HepG2 (cell line): Measurements from ENCODE around the gene TOM1L1. TPM values are rescaled to one million over a fixed set of nuclear protein-coding genes. Genes with fewer than 3 reads are reported as not detected.
A peak's percentile ranks its signal among the peaks of the same experiment; 100 is the strongest.

ENCODE experiments used
- DNMT3B ChIP-seq: conservative IDR thresholded peaks from 2 replicates; pipeline ENCODE4 v1.6.1; 2016; ENCODE audit warnings: missing biosample characterization, control low read depth
- EEA1 ChIP-seq: sonication (generic); formaldehyde crosslinking; IDR thresholded peaks from 2 replicates; pipeline ENCODE4 v1.5.1; 2020; ENCODE audit warnings: mild to moderate bottlenecking, missing genetic modification reagents, borderline replicate concordance
- FIP1L1 ChIP-seq: fragments of 200-400 bp; formaldehyde crosslinking; IDR thresholded peaks from 2 replicates; pipeline ENCODE4 v1.6.1; 2018; ENCODE audit warnings: low read depth, mild to moderate bottlenecking, low read length, moderate library complexity, borderline replicate concordance; ENCODE audit not compliant: insufficient read depth
- FOXK1 ChIP-seq: sonication (generic); formaldehyde crosslinking; IDR thresholded peaks from 2 replicates; pipeline ENCODE4 v1.4.0; 2020; ENCODE audit warnings: low read depth, missing genetic modification reagents, borderline replicate concordance
- HDAC2 ChIP-seq: sonication (generic); formaldehyde crosslinking; IDR thresholded peaks from 2 replicates; pipeline ENCODE4 v1.4.0; 2020; ENCODE audit warnings: missing genetic modification reagents
- HOXA7 ChIP-seq: sonication (generic); formaldehyde crosslinking; IDR thresholded peaks from 2 replicates; pipeline ENCODE4 v1.8.1; 2022; ENCODE audit warnings: mild to moderate bottlenecking, missing genetic modification reagents, moderate library complexity
- LBX2 ChIP-seq: sonication (generic); formaldehyde crosslinking; IDR thresholded peaks from 2 replicates; pipeline ENCODE4 v1.5.0; 2020; ENCODE audit warnings: missing genetic modification reagents, mild to moderate bottlenecking, borderline replicate concordance
- MLX ChIP-seq: IDR thresholded peaks from 2 replicates; pipeline ENCODE4 v1.6.1; 2016
- NR2F2 ChIP-seq: IDR thresholded peaks from 2 replicates; pipeline ENCODE4 v1.6.1; 2012; ENCODE audit warnings: low read depth, inconsistent platforms, borderline replicate concordance
- PAWR ChIP-seq: sonication (generic); formaldehyde crosslinking; IDR thresholded peaks from 2 replicates; pipeline ENCODE4 v1.4.0; 2020; ENCODE audit warnings: missing genetic modification reagents, mild to moderate bottlenecking, borderline replicate concordance
- PHB2 ChIP-seq: fragments of 450-650 bp; IDR thresholded peaks from 2 replicates; pipeline ENCODE4 v1.6.1; 2018; ENCODE audit not compliant: partially characterized antibody
- POLR2G ChIP-seq: fragments of 200-400 bp; formaldehyde crosslinking; IDR thresholded peaks from 2 replicates; pipeline ENCODE4 v1.6.1; 2018; ENCODE audit warnings: mild to moderate bottlenecking, low read depth, low read length, moderate library complexity
- SIX1 ChIP-seq: sonication (generic); formaldehyde crosslinking; IDR thresholded peaks from 2 replicates; pipeline ENCODE4 v1.4.0; 2020; ENCODE audit warnings: missing genetic modification reagents, borderline replicate concordance
- SMAD9 ChIP-seq: sonication (generic); formaldehyde crosslinking; IDR thresholded peaks from 2 replicates; pipeline ENCODE4 v1.5.1; 2020; ENCODE audit warnings: mild to moderate bottlenecking, missing genetic modification reagents
- ZBTB46 ChIP-seq: sonication (generic); formaldehyde crosslinking; IDR thresholded peaks from 2 replicates; pipeline ENCODE4 v1.4.0; 2020; ENCODE audit warnings: mild to moderate bottlenecking, missing genetic modification reagents, borderline replicate concordance
- ZFP91 ChIP-seq: sonication (generic); formaldehyde crosslinking; IDR thresholded peaks from 2 replicates; pipeline ENCODE4 v1.9.0; 2022; ENCODE audit warnings: missing genetic modification reagents, mild to moderate bottlenecking, borderline replicate concordance
- ZNF574 ChIP-seq: sonication (generic); formaldehyde crosslinking; IDR thresholded peaks from 2 replicates; pipeline ENCODE4 v1.4.0; 2020; ENCODE audit warnings: missing genetic modification reagents
- ZNF597 ChIP-seq: sonication (generic); formaldehyde crosslinking; IDR thresholded peaks from 2 replicates; pipeline ENCODE4 v1.5.0; 2020; ENCODE audit warnings: missing genetic modification reagents
- ZNF704 ChIP-seq: sonication (generic); formaldehyde crosslinking; IDR thresholded peaks from 2 replicates; pipeline ENCODE4 v1.8.1; 2023; ENCODE audit warnings: mild to moderate bottlenecking, inconsistent platforms, moderate library complexity, missing genetic modification reagents, borderline replicate concordance
- polyA plus RNA-seq, 8 experiments: library from polyadenylated mRNA; depleted of rRNA in 3 of 8; stranded (reverse) in 7 of 8; unstranded in 1 of 8; fragments of >200 nt; fragmentation: Illumina TruSeq in 4 of 8; extraction: Trizol in 4 of 8; gene quantifications; 2 replicates each; pipeline versions ENCODE4 v1.2.1 to v1.2.3, GENCODE V29; 2011 to 2016; ENCODE audit warnings: low read depth in 4 of 8, missing spikeins in 1 of 8, mixed read lengths in 1 of 8; ENCODE audit not compliant: insufficient read depth in 1 of 8
- total RNA-seq, 5 experiments: library from RNA; depleted of rRNA; stranded (reverse); fragments of >200 nt; fragmentation: Illumina TruSeq; extraction: Trizol; gene quantifications; 2 replicates each; pipeline ENCODE4 v1.2.3, GENCODE V29; 2016; ENCODE audit warnings: low read depth in 1 of 5

The TOM1L1 gene
- total and polyA plus RNA-seq, 2 of the 13 experiments (the other 11 are each of a cell fraction or from before 2014, with no cell fraction given), result 45.3 to 51.3 TPM

GRCh38 chr17:54967621-54968261, 67.1 kb downstream of the TOM1L1 start (continued):
- TF ChIP-seq ZBTB46 (CRISPR knock-in tag) (no peak), LBX2 (CRISPR knock-in tag) (no peak), MLX (CRISPR knock-in tag) (no peak), FOXK1 (CRISPR knock-in tag) (no peak), PAWR (CRISPR knock-in tag) (0 out of 2 replicates have a peak, but pooled peaks have one; percentile 42), POLR2G (peak; percentile 46; the same call in 1 of the 2 replicates), HOXA7 (CRISPR knock-in tag) (no peak), SMAD9 (CRISPR knock-in tag) (no peak), ZFP91 (CRISPR knock-in tag) (no peak), PHB2 (no peak), ZNF597 (CRISPR knock-in tag) (no peak), EEA1 (CRISPR knock-in tag) (no peak), ZNF704 (CRISPR knock-in tag) (no peak), DNMT3B (peak; percentile 51; the same call in 1 of the 2 replicates), SIX1 (CRISPR knock-in tag) (no peak), HDAC2 (CRISPR knock-in tag) (peak; percentile 21; the same call in 1 of the 2 replicates), FIP1L1 (no peak), ZNF574 (CRISPR knock-in tag) (no peak), NR2F2 (no peak)
